Fibroblast of skin of left quadriceps (primary cell): ENCODE results near the gene TSACC.
"Not testable (repeated sequence)": the region's sequence is repeated elsewhere in the genome, so short reads cannot be mapped to it uniquely, and the experiment has no call there.

Source experiments
- DNase-seq, 2 experiments: peaks; one replicate each; pipeline ENCODE4 v3.0.0-alpha.2; 2013; ENCODE audit warnings: low read depth in 2 of 2

Gene TSACC

GRCh38 chr1:156338180-156338976 is at the start of gene TSACC, which contains the start of gene CCT3:
Gene TSACC, plus strand, starts transcription at chr1:156338526. Its CDS starts 1,232 bp downstream, at chr1:156339758.
Gene CCT3, minus strand, starts transcription at chr1:156338292. Its CDS starts 108 bp downstream, at chr1:156338184.
- DNase-seq, result peak; percentile 100

GRCh38 chr1:156289857-156290256 is 48.5 kb upstream of the TSACC start:
- DNase-seq, result no peak

GRCh38 chr1:156291226-156292061 is 46.9 kb upstream of the TSACC start:
- peak; percentile 28 to 29 for DNase-seq

GRCh38 chr1:156293098-156293434 is 45.3 kb upstream of the TSACC start:
- no peak for DNase-seq

- DNase-seq, result no peak
Observed at GRCh38 chr1:156293895-156294294, 44.4 kb upstream of the TSACC start.

- no peak for DNase-seq
Observed at GRCh38 chr1:156295391-156295947, 42.9 kb upstream of the TSACC start, which contains the start of gene GLMP. Gene GLMP, minus strand, starts transcription at chr1:156295679. Its CDS starts 34 bp downstream, at chr1:156295645.

GRCh38 chr1:156298852-156299357 is 39.4 kb upstream of the TSACC start, which contains the start of gene VHLL:
Gene VHLL, minus strand, starts transcription at chr1:156299307. Its CDS starts 118 bp downstream, at chr1:156299189.
- no peak for DNase-seq

GRCh38 chr1:156303241-156303640 is 35.1 kb upstream of the TSACC start:
- no peak for DNase-seq

GRCh38 chr1:156305215-156305614 is 33.1 kb upstream of the TSACC start:
- DNase-seq, result no peak

GRCh38 chr1:156308078-156308477 is 30.2 kb upstream of the TSACC start:
- DNase-seq, result no peak

- DNase-seq, result no peak
Observed at GRCh38 chr1:156310962-156311361, 27.4 kb upstream of the TSACC start.

- no peak for DNase-seq
Observed at GRCh38 chr1:156316909-156317308, 21.4 kb upstream of the TSACC start.

- peak in 1 of 2 experiments; percentile 11 for DNase-seq
Observed at GRCh38 chr1:156319664-156320063, 18.7 kb upstream of the TSACC start.

- DNase-seq, result no peak
Observed at GRCh38 chr1:156320560-156320959, 17.8 kb upstream of the TSACC start.

- DNase-seq, result not testable (repeated sequence)
Observed at GRCh38 chr1:156323179-156323578, 15.1 kb upstream of the TSACC start.

- DNase-seq, result no peak
Observed at GRCh38 chr1:156336242-156336641, 2.1 kb upstream of the TSACC start.

- no peak for DNase-seq
Observed at GRCh38 chr1:156337052-156337887, 1.1 kb upstream of the TSACC start.

- DNase-seq, result no peak
Observed at GRCh38 chr1:156337888-156338179, 492 bp upstream of the TSACC start.

GRCh38 chr1:156342166-156342955 is 4.0 kb downstream of the TSACC start:
- no peak for DNase-seq

- no peak for DNase-seq
Observed at GRCh38 chr1:156344409-156344808, 6.1 kb downstream of the TSACC start.
